Measurements from ENCODE around the gene USP12.

Gene USP12

DNA sequence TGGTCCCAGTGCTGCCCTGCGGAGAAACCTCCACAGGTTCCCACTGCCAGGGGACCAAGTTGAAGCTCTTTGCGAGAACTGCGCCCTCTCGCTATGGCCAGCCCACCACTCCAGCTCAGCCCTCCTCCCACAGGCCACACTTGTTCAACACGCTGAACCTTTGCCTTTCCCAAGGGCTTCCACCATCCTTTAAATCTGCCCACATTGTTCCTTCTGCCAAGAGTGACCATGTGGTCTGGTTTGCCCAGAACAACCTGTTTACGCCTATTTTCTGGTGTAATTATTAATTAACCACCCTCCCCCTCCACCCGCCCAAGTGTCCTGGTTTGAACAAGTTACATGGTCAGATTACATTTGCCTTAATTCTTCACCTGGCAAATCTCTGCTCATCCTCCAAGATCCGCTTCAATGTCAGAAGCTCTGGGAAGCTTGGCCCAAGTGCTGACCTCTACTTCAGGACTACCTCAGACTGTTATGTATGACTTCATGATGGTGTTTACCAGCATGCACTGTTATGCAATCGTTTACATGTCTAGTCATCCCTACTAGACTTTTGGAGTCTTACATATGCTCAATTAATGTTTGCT is 12.0 kb upstream of the USP12 start:
- no peak for DNase-seq

GRCh38 chr13:27182844-27183497 is 11.4 kb upstream of the USP12 start:
- no peak for DNase-seq

DNA sequence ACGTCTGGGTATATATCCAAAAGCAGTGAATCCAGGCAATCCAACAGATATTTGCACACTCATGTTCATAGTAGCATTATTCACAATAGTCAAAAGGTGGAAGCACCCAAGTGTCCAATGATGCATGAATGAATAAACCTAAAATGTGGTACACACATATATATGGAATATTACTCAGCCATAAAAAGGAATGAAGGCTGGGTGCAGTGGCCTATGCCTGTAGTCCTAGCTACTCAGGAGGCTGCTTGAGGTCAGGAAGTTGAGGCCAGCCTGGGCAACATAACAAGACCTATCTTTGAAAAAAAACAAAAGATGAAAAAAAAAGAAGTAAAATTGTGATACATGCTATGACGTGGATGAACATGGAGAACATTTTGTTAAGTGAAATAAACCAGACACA is 10.4 kb upstream of the USP12 start:
- no peak for DNase-seq

- DNase-seq: no peak
Measured at GRCh38 chr13:27177852-27178251, 6.2 kb upstream of the USP12 start.

DNA sequence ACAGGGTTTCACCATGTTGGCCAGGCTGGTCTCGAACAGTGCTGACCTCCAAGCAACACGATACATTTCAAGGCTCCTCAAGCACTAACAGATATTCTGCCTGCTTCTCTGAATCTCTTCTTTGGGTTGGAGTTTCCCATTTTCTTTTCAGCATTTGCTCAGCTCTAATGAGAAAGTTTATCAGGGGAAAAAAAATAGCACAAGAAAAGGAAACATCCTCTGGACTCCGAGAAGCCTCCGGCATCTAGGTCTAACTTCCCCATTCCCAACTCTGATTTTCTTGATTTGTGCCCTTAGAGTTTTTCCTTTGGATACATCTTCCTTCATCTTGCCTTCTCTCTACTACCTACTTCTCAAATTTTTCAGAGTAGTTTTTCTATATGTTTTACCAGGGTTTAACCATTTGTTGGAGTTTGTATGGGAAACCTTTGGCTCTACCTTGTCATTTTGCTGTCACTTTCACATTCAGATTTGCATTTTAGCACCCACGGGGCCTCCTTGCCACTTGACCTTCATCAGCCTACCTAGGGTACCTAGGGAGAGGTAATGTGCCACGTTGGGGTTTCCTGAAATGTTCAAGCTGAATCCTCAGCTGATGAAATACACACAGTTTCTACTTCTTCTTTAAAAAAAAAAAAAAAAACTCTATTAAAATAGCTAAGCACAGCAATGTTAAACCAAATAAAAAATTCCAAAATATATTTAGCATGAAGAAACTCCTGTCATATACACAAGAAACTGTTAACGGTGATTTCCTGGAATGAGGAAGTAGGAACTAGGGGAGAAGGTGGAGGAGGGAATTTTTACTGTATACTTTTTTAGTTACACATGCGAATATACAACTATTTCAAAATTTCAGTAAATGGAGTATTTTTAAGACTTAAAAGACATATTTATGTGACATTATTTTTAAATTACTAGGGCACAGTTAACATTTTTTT is 5.1 kb upstream of the USP12 start:
- no peak for DNase-seq

DNA sequence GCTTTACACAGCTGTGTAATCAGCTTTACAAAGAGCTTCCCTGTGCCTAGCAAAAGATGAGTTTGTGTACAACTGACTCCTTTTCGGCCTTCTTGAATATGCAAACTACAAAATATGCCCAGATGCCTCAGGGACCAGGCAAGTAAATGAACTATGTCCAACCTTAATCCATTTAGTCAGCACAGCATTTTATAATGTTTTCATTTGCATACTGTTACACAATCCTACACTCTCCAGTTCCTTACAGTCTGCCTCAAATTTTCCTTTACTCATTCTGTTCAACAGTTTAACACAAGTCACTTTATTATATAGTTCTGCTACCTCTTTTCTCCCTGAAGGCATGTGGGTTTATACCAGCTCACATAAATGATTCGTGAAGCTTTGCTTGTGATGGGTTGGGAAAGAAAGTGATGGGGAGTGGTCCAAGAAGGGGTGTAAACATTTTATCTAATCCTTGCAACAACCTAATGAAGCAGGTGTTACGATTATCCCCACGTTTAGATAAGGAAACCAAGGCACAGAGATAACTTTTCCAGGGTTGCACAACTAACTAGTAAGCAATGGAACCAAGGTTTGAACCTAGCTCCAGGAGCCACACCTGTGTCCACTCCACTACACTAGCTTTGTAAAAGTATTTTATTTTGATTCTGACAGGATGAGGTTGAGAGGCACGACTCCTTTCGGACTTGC is 3.3 kb upstream of the USP12 start:
- no peak for DNase-seq

DNA sequence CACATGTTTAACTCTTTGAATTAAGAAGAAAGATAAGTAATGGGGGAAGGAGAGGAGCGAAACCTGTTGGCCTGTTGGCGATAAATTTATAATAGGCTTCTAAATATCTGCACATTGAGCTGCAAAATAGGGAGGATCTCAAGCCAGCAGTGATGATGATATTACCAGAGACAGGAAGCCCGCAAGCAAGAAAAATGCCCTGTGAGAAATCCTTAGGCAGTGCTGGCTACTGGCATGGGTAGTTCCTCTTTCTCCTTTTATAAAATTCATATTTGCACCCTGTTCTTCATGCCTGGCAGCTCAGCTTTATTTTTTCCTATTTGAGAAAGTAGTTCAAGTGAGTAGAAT is 858 bp upstream of the USP12 start:
- no peak for DNase-seq

DNA sequence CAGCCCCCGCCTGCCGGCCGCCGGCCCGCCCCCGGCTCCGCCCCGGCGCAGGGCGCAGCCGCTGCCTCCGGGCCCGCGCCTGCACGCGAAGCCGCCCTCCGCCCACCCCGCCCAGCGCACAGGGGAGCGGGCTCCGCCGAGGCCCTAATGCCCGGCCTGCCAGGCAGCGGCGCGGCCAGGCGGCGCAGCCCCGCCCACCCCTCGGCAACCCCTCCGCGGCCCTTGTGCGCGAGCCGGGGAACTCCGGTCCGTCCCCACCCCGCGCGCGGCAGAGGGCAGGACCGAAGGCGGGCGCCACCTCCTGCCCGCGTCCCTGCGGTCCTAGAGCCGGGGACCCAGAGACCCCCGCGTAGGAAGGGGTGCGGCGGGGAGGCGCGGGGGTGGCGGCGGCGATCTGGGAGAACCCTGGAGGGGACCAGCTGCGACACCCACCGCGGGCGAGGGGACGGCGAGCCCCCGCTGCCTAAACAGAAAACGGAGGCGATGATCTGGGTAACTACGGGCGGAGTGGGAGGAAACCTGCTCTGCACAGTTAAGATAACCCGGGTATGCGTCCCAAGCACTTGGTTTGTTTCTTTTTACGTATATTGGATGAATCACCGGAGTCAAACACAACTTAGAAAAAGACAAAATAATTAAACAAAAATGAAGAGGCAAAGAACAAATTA is 350 bp upstream of the USP12 start:
- DNase-seq: peak; percentile 90

DNA sequence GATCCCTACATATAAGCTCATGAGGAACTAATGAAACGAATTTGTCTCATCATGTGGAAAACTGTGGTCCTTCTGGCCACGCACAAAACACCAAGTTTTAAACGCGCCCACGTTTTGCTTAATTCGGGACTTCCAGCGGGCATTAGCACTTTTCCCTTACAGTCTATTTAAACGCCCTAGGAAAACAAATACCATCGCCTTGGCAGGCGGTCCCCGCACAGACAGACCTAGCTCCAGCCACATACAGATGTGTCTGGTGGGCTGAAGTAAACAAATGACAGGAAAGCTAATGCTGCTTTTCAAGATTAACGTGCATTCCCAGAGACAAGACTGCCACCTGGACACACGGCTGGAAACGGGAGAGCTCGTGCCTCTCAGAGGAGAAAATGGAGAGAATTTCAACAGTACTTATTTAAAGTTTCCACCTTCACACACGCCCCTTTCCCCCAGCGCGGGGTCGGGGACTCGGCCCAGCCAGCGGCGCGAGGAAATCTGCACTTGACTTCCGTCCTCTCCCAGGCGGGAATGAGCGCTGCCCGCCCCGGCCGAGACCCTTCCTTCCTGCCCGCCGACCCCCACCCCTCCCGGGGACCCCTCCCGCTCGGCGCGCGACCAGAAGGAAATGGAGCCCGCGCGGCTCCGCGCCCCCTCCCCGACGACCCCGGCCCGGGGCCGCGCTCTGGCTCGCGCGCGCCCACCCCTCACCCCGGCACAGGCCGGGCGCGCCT is 931 bp downstream of the USP12 start:
- peak; percentile 53 for DNase-seq

DNA sequence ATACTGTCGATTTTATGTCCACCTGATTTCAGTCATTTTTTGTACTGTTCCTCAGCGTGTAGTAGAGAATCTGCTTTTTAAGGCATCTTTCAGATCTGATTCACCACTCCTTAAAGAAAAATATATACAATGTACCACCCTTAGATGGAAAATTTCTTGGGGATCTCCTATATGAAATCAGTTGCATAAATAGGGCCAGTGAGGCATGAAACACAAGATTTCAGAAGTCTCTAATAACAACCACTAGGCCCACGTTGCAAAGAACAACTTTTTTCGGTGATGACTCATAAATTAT is 1.4 kb downstream of the USP12 start:
- no peak for DNase-seq

- no peak for DNase-seq
Measured at GRCh38 chr13:27168906-27169657, 2.5 kb downstream of the USP12 start.

DNA sequence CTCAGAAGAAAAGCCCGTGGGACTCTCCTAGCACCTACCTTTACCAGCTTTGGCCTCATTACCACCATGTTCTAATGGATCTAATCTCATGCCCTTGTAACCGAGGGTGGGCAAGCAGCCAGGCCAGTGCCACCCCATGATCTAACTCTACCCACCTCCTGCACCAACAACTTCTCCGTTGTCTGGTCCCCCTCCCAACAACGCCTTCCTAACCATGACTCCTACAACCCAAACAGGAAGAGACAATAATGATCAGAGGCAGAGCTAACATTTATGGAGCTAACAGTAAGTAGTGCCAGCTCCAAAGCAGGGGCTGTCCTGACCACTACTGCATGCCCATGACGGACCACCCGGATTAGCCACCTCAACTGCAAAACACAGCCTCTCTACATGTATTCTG is 3.5 kb downstream of the USP12 start:
- no peak for DNase-seq

GRCh38 chr13:27166313-27166712 is 5.3 kb downstream of the USP12 start:
- DNase-seq: no peak

DNA sequence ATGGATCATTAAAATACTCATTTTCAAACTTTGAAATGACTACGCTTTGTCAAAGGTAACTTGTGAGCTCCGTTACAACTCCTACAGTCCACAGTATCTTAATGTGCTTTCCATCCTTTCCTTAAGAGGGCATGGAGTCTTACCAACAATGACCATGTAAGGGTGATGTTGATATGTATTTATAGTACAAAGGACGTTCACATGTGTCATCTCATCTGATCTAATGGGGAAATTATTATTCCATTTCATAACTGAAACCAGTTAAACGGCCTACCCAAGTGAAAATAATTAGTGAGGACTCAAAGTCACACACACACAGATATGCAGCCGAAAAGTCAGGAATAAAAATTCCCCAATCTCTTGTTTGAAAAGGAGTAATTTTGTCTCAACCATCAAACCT is 9.6 kb downstream of the USP12 start:
- no peak for DNase-seq

DNA sequence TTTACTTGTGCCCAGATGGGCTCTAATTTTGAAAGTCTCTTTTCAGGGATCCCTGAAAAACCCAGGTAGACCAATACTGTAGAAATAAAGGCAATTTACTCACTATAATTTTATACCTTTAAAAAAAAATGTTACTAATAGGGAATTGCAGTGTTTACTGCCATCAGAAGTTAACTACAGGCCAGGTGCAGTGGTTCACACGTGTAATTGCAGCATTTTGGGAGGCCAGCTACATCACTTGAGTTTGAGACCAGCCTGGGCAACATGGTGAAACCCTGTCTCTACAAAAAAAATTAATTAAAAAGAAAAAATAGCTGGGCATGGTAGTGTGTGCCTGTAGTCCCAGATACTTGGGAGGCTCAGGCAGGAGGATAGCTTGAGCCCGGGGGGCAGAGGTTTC is 10.2 kb downstream of the USP12 start:
- DNase-seq: no peak

DNA sequence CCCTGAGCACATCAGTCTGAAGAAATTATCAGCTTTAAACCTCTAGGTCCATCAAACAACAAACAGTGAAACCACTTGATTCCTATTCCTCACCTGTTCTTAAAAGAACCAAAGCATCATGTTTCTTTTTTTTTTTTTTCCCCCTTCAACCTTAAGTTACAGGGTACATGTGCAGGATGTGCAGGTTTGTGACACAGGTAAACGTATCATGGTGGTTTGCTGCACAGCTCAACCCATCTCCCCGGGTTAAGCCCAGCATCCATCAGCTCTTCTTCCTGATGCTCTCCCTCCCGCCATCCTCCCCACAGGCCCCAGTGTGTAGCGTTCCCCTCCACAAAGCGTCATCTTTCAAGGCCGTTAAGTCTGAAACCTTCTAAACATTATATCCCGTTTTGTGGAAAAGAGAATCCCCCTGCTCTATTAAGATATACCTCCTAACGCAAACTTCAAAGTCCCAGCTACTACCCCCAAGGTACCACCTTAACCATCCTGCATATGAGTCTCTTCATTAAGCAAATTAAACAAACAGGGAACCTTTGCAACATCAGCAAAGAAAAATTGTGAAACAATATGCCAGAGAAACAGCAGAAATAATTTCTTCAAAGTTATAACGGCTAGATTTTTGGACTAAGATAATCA is 10.8 kb downstream of the USP12 start:
- DNase-seq: no peak

DNA sequence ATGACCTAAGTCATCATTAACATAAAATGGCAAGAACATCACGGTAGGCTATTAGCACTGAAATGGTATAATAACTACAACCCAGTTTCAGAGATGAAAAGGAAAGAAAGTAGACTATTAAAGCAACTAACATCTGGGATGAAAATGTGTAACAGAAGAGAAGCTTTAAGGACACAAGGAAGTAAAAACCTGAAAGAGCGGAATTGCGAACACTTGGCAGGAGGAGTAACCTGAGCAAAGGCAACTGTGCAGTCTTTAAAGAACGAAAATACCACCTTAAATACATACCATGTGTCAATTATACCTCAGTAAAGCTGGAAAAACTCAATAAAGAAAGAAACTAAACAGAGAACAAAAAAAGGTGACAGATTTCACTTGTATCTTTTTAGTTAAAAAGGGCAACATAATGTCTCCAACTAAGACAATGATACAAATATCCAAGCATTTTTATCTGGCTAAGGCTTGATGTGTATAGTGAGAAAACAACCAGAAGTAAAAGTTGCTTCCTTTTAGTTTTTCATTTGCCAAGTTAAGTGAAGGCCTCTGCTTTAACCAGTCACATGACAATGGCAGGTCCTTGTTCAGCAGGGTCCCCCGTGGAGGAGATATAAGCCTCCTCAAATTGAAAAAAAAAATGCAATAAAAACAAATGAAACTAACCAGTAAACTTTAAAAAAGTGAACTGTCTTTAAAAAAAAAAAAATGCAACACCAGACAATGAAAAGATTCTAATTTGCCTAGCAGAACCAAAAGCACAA is 11.6 kb downstream of the USP12 start:
- DNase-seq: no peak

DNA sequence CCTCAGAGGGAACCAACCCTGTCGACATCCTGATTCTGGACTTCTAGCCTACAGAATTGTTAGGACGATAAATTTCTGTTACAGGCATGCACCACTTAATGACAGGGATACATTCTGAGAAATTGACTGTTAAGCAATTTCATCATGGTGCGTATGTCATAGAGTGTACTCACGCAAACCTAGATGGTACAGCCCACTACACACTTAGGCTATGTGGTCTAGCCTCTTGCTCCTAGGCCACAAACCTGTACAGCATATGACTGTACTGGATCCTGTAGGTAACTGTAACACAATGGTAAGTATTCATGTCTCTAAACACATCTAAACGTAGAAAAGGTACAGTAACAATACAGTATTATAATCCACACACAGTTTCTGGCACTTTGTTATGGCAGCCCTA is 13.3 kb downstream of the USP12 start:
- DNase-seq: no peak

GRCh38 chr13:27151798-27152599 is 19.6 kb downstream of the USP12 start:
- no peak for DNase-seq

GRCh38 chr13:27149702-27150101 is 21.9 kb downstream of the USP12 start:
- no peak for DNase-seq

All from activated CD4-positive, alpha-beta T cell treated with anti-CD3 and anti-CD28 coated beads for 48 hours (primary cell).